HG02623 (cell line): ENCODE data around the gene MTRR.
"Not testable (repeated sequence)": the region's sequence is repeated elsewhere in the genome, so short reads cannot be mapped to it uniquely, and the experiment has no call there.

Source experiments
- ATAC-seq: cut with Tn5 transposase; IDR thresholded peaks from one replicate; pipeline ENCODE4 v1.9.1; 2021; ENCODE audit warnings: moderate library complexity; ENCODE audit not compliant: unreplicated experiment

MTRR gene

GRCh38 chr5:7894439-7894838 is 25.5 kb downstream of the MTRR start:
- ATAC-seq = no peak

GRCh38 chr5:7894860-7895259 is 25.9 kb downstream of the MTRR start:
- ATAC-seq = peak; percentile 85

GRCh38 chr5:7897014-7897600 is 28.2 kb downstream of the MTRR start:
- no peak for ATAC-seq

- ATAC-seq = no peak
These were observed 33.3 kb downstream of the MTRR start for GRCh38 chr5:7902201-7902600.

- ATAC-seq = no peak
These were observed 34.0 kb downstream of the MTRR start for GRCh38 chr5:7902666-7903625.

GRCh38 chr5:7904170-7904569 is 35.2 kb downstream of the MTRR start:
- ATAC-seq = no peak

GRCh38 chr5:7907612-7908011 is 38.7 kb downstream of the MTRR start:
- ATAC-seq = no peak

- no peak for ATAC-seq
These were observed 39.4 kb downstream of the MTRR start for GRCh38 chr5:7908317-7908716.

- peak; percentile 54 for ATAC-seq
These were observed 41.9 kb downstream of the MTRR start for GRCh38 chr5:7910738-7911428.

GRCh38 chr5:7911429-7911771 is 42.5 kb downstream of the MTRR start:
- ATAC-seq = not testable (repeated sequence)

GRCh38 chr5:7916171-7916804 is 47.3 kb downstream of the MTRR start:
- no peak for ATAC-seq

- ATAC-seq = no peak
These were observed 48.5 kb downstream of the MTRR start for GRCh38 chr5:7917130-7918123.

GRCh38 chr5:7925961-7926695 is 57.2 kb downstream of the MTRR start:
- ATAC-seq = no peak

GRCh38 chr5:7926720-7927119 is 57.8 kb downstream of the MTRR start:
- no peak for ATAC-seq

- peak; percentile 69 for ATAC-seq
These were observed 58.8 kb downstream of the MTRR start for GRCh38 chr5:7927466-7928375.

- ATAC-seq = no peak
These were observed 61.1 kb downstream of the MTRR start for GRCh38 chr5:7930011-7930410.

- ATAC-seq = no peak
These were observed 72.7 kb downstream of the MTRR start for GRCh38 chr5:7941692-7942091.

GRCh38 chr5:7947301-7947700 is 78.4 kb downstream of the MTRR start:
- ATAC-seq = no peak
